Measurements from ENCODE around the gene TSPAN18.

TSPAN18 gene

GRCh38 chr11:44904261-44905020 is 177.7 kb downstream of the TSPAN18 start:
- Histone ChIP-seq H3K4me1 (ENCODE audit: insufficient read depth, low read length, severe bottlenecking) (peaks cover 8% of the 10 kb centered on the region), H2AFZ (ENCODE audit: low read length) (no peak overlapping the region), H3K27ac (ENCODE audit: low read depth, low read length, poor library complexity, severe bottlenecking) (no peak overlapping the region), H3K9me2 (ENCODE audit: low read depth, low read length) (no peaks in the 10 kb centered on the region), H3K27me3 (ENCODE audit: insufficient read depth, low read length) (0 out of 2 replicates have a peak, but pooled peaks cover 3% of the 10 kb centered on the region), H3K4me3 (ENCODE audit: low read depth, low read length, poor library complexity, severe bottlenecking) (no peak overlapping the region), H3K4me2 (ENCODE audit: low read length) (no peak overlapping the region), H3K9me3 (ENCODE audit: low read length) (no peaks in the 10 kb centered on the region), H3K79me2 (ENCODE audit: insufficient read depth, low read length) (no peaks in the 10 kb centered on the region), H3F3A (ENCODE audit: insufficient read depth, low read length) (no peaks in the 10 kb centered on the region), H3K9ac (ENCODE audit: low read length) (no peak overlapping the region), H3K36me3 (ENCODE audit: insufficient read depth, low read length) (no peaks in the 10 kb centered on the region), H4K20me1 (ENCODE audit: insufficient read depth, low read length) (no peaks in the 10 kb centered on the region)
- TF ChIP-seq, protein P1, sequence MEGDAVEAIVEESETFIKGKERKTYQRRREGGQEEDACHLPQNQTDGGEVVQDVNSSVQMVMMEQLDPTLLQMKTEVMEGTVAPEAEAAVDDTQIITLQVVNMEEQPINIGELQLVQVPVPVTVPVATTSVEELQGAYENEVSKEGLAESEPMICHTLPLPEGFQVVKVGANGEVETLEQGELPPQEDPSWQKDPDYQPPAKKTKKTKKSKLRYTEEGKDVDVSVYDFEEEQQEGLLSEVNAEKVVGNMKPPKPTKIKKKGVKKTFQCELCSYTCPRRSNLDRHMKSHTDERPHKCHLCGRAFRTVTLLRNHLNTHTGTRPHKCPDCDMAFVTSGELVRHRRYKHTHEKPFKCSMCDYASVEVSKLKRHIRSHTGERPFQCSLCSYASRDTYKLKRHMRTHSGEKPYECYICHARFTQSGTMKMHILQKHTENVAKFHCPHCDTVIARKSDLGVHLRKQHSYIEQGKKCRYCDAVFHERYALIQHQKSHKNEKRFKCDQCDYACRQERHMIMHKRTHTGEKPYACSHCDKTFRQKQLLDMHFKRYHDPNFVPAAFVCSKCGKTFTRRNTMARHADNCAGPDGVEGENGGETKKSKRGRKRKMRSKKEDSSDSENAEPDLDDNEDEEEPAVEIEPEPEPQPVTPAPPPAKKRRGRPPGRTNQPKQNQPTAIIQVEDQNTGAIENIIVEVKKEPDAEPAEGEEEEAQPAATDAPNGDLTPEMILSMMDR (IDR thresholded peaks at IDR 0.05; ENCODE audit: low read length): no peak
- TF ChIP-seq EZH2 (IDR thresholded peaks at IDR 0.05; ENCODE audit: borderline replicate concordance, low read length): no peak

DNA sequence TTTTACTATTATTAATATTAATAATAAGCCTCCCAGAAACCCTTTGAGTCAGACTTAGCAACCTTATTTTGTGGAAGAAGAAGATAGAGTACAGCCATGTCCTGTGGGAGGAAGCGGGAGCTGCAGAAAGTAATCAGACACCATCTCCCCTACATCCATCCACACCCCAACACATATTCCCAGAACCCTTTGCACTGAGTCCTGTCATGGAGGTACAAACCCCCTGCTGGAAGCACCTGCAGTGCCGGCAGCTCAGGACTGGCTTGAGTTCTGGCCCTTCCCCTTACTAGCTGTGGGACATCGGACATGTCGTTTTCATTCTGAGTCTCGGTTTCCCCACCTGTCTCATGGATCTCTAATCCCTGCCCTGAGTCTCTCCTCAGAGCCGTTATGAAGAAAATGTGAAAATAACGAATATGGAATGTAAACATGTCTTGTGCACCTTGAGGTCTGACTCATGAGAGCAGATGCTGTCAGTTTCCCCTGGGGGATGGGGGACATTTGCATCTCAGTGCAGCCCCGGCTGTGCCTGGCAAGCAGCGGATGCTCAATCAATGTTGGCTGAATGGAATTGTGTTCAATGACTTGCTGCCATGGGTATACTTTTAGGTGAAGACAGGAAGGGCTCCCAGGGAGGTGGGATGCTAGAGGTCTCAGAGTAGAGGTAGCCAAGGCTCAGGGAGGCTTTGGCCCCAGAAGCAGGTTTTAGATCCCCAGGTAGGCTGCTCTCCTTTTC is 178.5 kb downstream of the TSPAN18 start:
- Histone ChIP-seq H3K4me2 (ENCODE audit: low read length) (no peak overlapping the region), H3K9me3 (ENCODE audit: low read length) (no peaks in the 10 kb centered on the region), H3K9ac (ENCODE audit: low read length) (no peak overlapping the region)

DNA sequence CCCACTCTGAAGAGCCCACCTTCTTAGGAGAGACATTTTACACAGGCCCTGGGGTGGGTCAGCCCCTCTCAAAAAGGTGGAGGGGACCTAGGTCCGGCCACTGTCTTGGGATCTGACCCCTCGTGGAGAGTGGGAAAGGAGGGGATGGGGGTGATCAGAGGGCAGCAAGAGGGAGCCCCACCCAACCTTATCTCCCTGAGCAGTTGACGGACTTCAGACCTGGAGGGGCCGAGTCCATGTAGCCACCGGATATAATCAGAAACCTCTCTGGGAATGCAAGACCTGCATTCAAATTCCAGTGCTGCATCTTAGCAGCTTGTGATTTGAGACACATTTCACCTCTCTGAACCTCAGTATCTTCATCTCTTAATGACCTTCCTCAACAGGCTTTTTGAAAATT is 179.9 kb downstream of the TSPAN18 start:
- Histone ChIP-seq H3K4me2 (ENCODE audit: low read length) (no peak overlapping the region), H4K20me1 (ENCODE audit: insufficient read depth, low read length) (no peaks in the 10 kb centered on the region), H3K9me3 (ENCODE audit: low read length) (no peaks in the 10 kb centered on the region), H3K9me2 (ENCODE audit: low read depth, low read length) (no peaks in the 10 kb centered on the region), H3K9ac (ENCODE audit: low read length) (no peak overlapping the region), H3K27ac (ENCODE audit: low read depth, low read length, poor library complexity, severe bottlenecking) (no peak overlapping the region), H3K36me3 (ENCODE audit: insufficient read depth, low read length) (no peaks in the 10 kb centered on the region), H2AFZ (ENCODE audit: low read length) (no peak overlapping the region), H3K4me3 (ENCODE audit: low read depth, low read length, poor library complexity, severe bottlenecking) (no peak overlapping the region), H3K4me1 (ENCODE audit: insufficient read depth, low read length, severe bottlenecking) (peaks cover 8% of the 10 kb centered on the region), H3K27me3 (ENCODE audit: insufficient read depth, low read length) (0 out of 2 replicates have a peak, but pooled peaks cover under 1% of the 10 kb centered on the region), H3K79me2 (ENCODE audit: insufficient read depth, low read length) (no peaks in the 10 kb centered on the region), H3F3A (ENCODE audit: insufficient read depth, low read length) (no peaks in the 10 kb centered on the region)
- TF ChIP-seq EZH2 (IDR thresholded peaks at IDR 0.05; ENCODE audit: borderline replicate concordance, low read length): no peak
- TF ChIP-seq, protein P1 (IDR thresholded peaks at IDR 0.05; ENCODE audit: low read length): no peak

More for the DNA sequence above, 178.5 kb downstream of the TSPAN18 start:
- H3K27ac ChIP-seq (ENCODE audit: low read depth, low read length, poor library complexity, severe bottlenecking): no peak overlapping the region
- H3K27me3 ChIP-seq (ENCODE audit: insufficient read depth, low read length): 0 out of 2 replicates have a peak, but pooled peaks cover 3% of the 10 kb centered on the region
- H3K36me3 ChIP-seq (ENCODE audit: insufficient read depth, low read length): no peaks in the 10 kb centered on the region
- H3K79me2 ChIP-seq (ENCODE audit: insufficient read depth, low read length): no peaks in the 10 kb centered on the region
- H3F3A ChIP-seq (ENCODE audit: insufficient read depth, low read length): no peaks in the 10 kb centered on the region
- H2AFZ ChIP-seq (ENCODE audit: low read length): no peak overlapping the region
- peaks cover 8% of the 10 kb centered on the region for H3K4me1 ChIP-seq (ENCODE audit: insufficient read depth, low read length, severe bottlenecking)
- H4K20me1 ChIP-seq (ENCODE audit: insufficient read depth, low read length): no peaks in the 10 kb centered on the region
- no peaks in the 10 kb centered on the region for H3K9me2 ChIP-seq (ENCODE audit: low read depth, low read length)
- no peak overlapping the region for H3K4me3 ChIP-seq (ENCODE audit: low read depth, low read length, poor library complexity, severe bottlenecking)
- TF ChIP-seq, protein P1 (IDR thresholded peaks at IDR 0.05; ENCODE audit: low read length): no peak
- TF ChIP-seq EZH2 (IDR thresholded peaks at IDR 0.05; ENCODE audit: borderline replicate concordance, low read length): no peak

Data from OCI-LY1 (cell line).